ENCODE data around the gene ACBD4. TPM values are rescaled to one million over a fixed set of nuclear protein-coding genes. Genes with fewer than 3 reads are reported as not detected.
A peak's percentile ranks its signal among the peaks of the same experiment; 100 is the strongest.

ACBD4 gene
- total RNA-seq, 1 donor from 2014 or later: 14.7 TPM

- peak overlapping the region; percentile 57 for H3K4me3 Mint-ChIP-seq
- peaks cover 27% of the 10 kb centered on the region for H3K4me1 Mint-ChIP-seq
- H3K36me3 Mint-ChIP-seq (ENCODE audit: low read depth): peaks cover 15% of the 10 kb centered on the region
- DNase-seq: peak; percentile 77
- H3K27me3 Mint-ChIP-seq: peaks cover 3% of the 10 kb centered on the region
- intact Hi-C loops (cut with micrococcal nuclease): loop anchor here (5.0 kb wide), 1 partner anchor 82 kb away; the partner anchor contains the start of gene NMT1
- H3K9me3 Mint-ChIP-seq: no peaks in the 10 kb centered on the region
- no peak overlapping the region for H3K27ac Mint-ChIP-seq
Measured at GRCh38 chr17:45144199-45145034, 8.9 kb downstream of the ACBD4 start.

GRCh38 chr17:45145035-45145389 is 9.5 kb downstream of the ACBD4 start:
- peaks cover 3% of the 10 kb centered on the region for H3K27me3 Mint-ChIP-seq
- intact Hi-C loops (cut with micrococcal nuclease): loop anchor here (5.0 kb wide), 1 partner anchor 83 kb away; the partner anchor contains the start of gene NMT1
- peaks cover 33% of the 10 kb centered on the region for H3K4me1 Mint-ChIP-seq
- H3K9me3 Mint-ChIP-seq: no peaks in the 10 kb centered on the region
- no peak overlapping the region for H3K27ac Mint-ChIP-seq
- no peak for DNase-seq
- peaks cover 20% of the 10 kb centered on the region for H3K36me3 Mint-ChIP-seq (ENCODE audit: low read depth)
- H3K4me3 Mint-ChIP-seq: peak overlapping the region; percentile 54

GRCh38 chr17:45146166-45146565 is 10.7 kb downstream of the ACBD4 start:
- Mint-ChIP-seq H3K36me3 (ENCODE audit: low read depth) (peaks cover 26% of the 10 kb centered on the region), H3K27me3 (peaks cover 3% of the 10 kb centered on the region), H3K27ac (peak overlapping the region; percentile 99), H3K9me3 (no peaks in the 10 kb centered on the region), H3K4me3 (peak overlapping the region; percentile 98), H3K4me1 (peaks cover 38% of the 10 kb centered on the region)
- no peak for DNase-seq
- intact Hi-C loops (cut with micrococcal nuclease): loop anchor here (5.0 kb wide), 1 partner anchor 84 kb away; the partner anchor contains the start of gene NMT1

- H3K36me3 Mint-ChIP-seq (ENCODE audit: low read depth): peaks cover 27% of the 10 kb centered on the region
- no peak for DNase-seq
- peaks cover 3% of the 10 kb centered on the region for H3K27me3 Mint-ChIP-seq
- H3K9me3 Mint-ChIP-seq: no peaks in the 10 kb centered on the region
- H3K27ac Mint-ChIP-seq: peak overlapping the region; percentile 99
- peak overlapping the region; percentile 98 for H3K4me3 Mint-ChIP-seq
- H3K4me1 Mint-ChIP-seq: peaks cover 39% of the 10 kb centered on the region
- intact Hi-C loops (cut with micrococcal nuclease): loop anchor here (5.0 kb wide), 1 partner anchor 84 kb away; the partner anchor contains the start of gene NMT1
Measured at GRCh38 chr17:45146592-45146889, 11.1 kb downstream of the ACBD4 start.

GRCh38 chr17:45146890-45147580 is 11.5 kb downstream of the ACBD4 start:
- Mint-ChIP-seq H3K4me1 (peaks cover 41% of the 10 kb centered on the region), H3K9me3 (no peaks in the 10 kb centered on the region), H3K27me3 (peaks cover 3% of the 10 kb centered on the region), H3K36me3 (ENCODE audit: low read depth) (peaks cover 27% of the 10 kb centered on the region), H3K4me3 (peak overlapping the region; percentile 98), H3K27ac (peak overlapping the region; percentile 99)
- intact Hi-C loops (cut with micrococcal nuclease): loop anchor here (5.0 kb wide), 1 partner anchor 85 kb away; the partner anchor contains the start of gene NMT1
- DNase-seq: no peak

GRCh38 chr17:45147581-45148182 is 12.2 kb downstream of the ACBD4 start:
- Mint-ChIP-seq H3K27me3 (peaks cover 3% of the 10 kb centered on the region), H3K9me3 (no peaks in the 10 kb centered on the region), H3K36me3 (ENCODE audit: low read depth) (peaks cover 27% of the 10 kb centered on the region), H3K4me1 (peaks cover 44% of the 10 kb centered on the region), H3K27ac (peak overlapping the region; percentile 99), H3K4me3 (peak overlapping the region; percentile 98)
- peak; percentile 93 for DNase-seq
- intact Hi-C loops (cut with micrococcal nuclease): loop anchor here (1.0 to 5.0 kb wide), 7 partner anchors 12 to 169 kb away; partner anchors contain the start of genes ACBD4, FMNL1, HEXIM2 and MAP3K14

- peaks cover 27% of the 10 kb centered on the region for H3K36me3 Mint-ChIP-seq (ENCODE audit: low read depth)
- peaks cover 44% of the 10 kb centered on the region for H3K4me1 Mint-ChIP-seq
- H3K9me3 Mint-ChIP-seq: no peaks in the 10 kb centered on the region
- intact Hi-C loops (cut with micrococcal nuclease): loop anchor here (1.0 to 5.0 kb wide), 7 partner anchors 13 to 168 kb away; partner anchors contain the start of genes ACBD4, FMNL1, HEXIM2 and MAP3K14
- H3K4me3 Mint-ChIP-seq: peak within 1 kb of the TSS; percentile 98
- H3K27me3 Mint-ChIP-seq: peaks cover 3% of the 10 kb centered on the region
- H3K27ac Mint-ChIP-seq: peak within 1 kb of the TSS; percentile 99
- peak; percentile 100 for DNase-seq
Measured at GRCh38 chr17:45148183-45149036, 12.9 kb downstream of the ACBD4 start, which contains the start of gene HEXIM1. Gene HEXIM1, plus strand, starts transcription at chr17:45148475. Its CDS starts 716 bp downstream, at chr17:45149191.

- peaks cover 3% of the 10 kb centered on the region for H3K27me3 Mint-ChIP-seq
- H3K9me3 Mint-ChIP-seq: no peaks in the 10 kb centered on the region
- H3K36me3 Mint-ChIP-seq (ENCODE audit: low read depth): peaks cover 27% of the 10 kb centered on the region
- peak overlapping the region; percentile 98 for H3K4me3 Mint-ChIP-seq
- intact Hi-C loops (cut with micrococcal nuclease): loop anchor here (2.0 to 5.0 kb wide), 4 partner anchors 72 to 168 kb away; partner anchors contain the start of genes FMNL1, MAP3K14 and NMT1
- peaks cover 44% of the 10 kb centered on the region for H3K4me1 Mint-ChIP-seq
- DNase-seq: peak; percentile 93
- H3K27ac Mint-ChIP-seq: peak overlapping the region; percentile 99
Measured at GRCh38 chr17:45149037-45149668, 13.7 kb downstream of the ACBD4 start.

- intact Hi-C loops (cut with micrococcal nuclease): loop anchor here (2.0 to 5.0 kb wide), 5 partner anchors 47 to 167 kb away; partner anchors contain the start of genes FMNL1, MAP3K14 and NMT1
- Mint-ChIP-seq H3K27ac (peak overlapping the region; percentile 99), H3K36me3 (ENCODE audit: low read depth) (peaks cover 27% of the 10 kb centered on the region), H3K9me3 (no peaks in the 10 kb centered on the region), H3K4me1 (peaks cover 42% of the 10 kb centered on the region), H3K27me3 (peaks cover 3% of the 10 kb centered on the region), H3K4me3 (peak overlapping the region; percentile 98)
- DNase-seq: peak; percentile 84
Measured at GRCh38 chr17:45149669-45150664, 14.5 kb downstream of the ACBD4 start.

- H3K27ac Mint-ChIP-seq: peak overlapping the region; percentile 76
- H3K9me3 Mint-ChIP-seq: no peaks in the 10 kb centered on the region
- no peak for DNase-seq
- intact Hi-C loops (cut with micrococcal nuclease): loop anchor here (5.0 kb wide), 1 partner anchor 46 kb away; no protein-coding TSS in a partner anchor
- peaks cover 39% of the 10 kb centered on the region for H3K4me1 Mint-ChIP-seq
- peak overlapping the region; percentile 98 for H3K4me3 Mint-ChIP-seq
- peaks cover 27% of the 10 kb centered on the region for H3K36me3 Mint-ChIP-seq (ENCODE audit: low read depth)
- peaks cover 3% of the 10 kb centered on the region for H3K27me3 Mint-ChIP-seq
Measured at GRCh38 chr17:45150911-45151809, 15.7 kb downstream of the ACBD4 start.

- H3K9me3 Mint-ChIP-seq: no peaks in the 10 kb centered on the region
- peaks cover 38% of the 10 kb centered on the region for H3K4me1 Mint-ChIP-seq
- no peaks in the 10 kb centered on the region for H3K27me3 Mint-ChIP-seq
- intact Hi-C loops (cut with micrococcal nuclease): no loop called here
- H3K27ac Mint-ChIP-seq: no peak overlapping the region
- H3K36me3 Mint-ChIP-seq (ENCODE audit: low read depth): peaks cover 28% of the 10 kb centered on the region
- H3K4me3 Mint-ChIP-seq: no peak overlapping the region
- no peak for DNase-seq
Measured at GRCh38 chr17:45155029-45155428, 19.5 kb downstream of the ACBD4 start.
